CD4-positive, alpha-beta T cell treated with Interleukin-12 subunit alpha and Interleukin-12 subunit beta, for 1 hour (primary cell): ENCODE measurements around the gene MYO5B.

Source experiments
- DNase-seq: peaks from one replicate; pipeline ENCODE4 v3.0.0-alpha.2; 2020

MYO5B gene

DNA sequence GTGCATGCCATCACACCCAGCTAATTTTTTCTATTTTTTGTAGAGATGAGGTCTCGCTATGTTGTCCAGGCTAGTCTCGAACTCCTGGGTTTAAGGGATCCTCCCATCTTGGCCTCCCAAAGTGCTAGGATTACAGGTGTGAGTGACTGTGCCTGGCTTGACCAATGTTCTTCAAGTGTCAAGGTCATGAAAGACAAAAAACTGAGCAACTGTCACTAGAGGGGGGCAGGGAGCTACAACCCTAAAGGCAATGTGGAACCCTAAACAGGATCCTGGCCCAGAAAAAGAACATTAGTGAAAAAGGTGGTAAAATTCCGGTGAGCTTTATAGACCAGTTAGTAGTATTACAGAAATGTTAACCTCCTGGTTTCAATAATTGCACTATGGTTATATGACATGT lies 7.3 kb downstream of the MYO5B start:
- no peak for DNase-seq

DNA sequence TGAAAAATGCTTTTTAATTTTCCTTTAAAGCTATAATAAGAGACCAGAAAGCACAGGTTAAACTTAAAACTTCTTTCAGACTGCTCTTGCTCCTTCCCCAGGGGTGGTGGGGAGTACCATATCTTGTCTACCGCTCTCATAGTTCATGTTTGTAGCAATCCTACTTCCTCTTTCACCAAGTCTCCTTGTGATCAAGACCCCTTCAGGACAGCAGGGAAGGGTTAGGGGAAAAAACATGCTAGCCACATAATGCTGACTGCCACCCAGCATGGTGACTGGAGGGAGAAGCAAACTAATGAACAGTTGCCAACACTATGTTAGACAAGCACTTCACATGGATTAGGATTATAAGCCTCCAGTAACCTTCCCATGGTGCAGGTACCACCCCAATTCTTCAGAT lies 8.6 kb downstream of the MYO5B start:
- DNase-seq: no peak

DNA sequence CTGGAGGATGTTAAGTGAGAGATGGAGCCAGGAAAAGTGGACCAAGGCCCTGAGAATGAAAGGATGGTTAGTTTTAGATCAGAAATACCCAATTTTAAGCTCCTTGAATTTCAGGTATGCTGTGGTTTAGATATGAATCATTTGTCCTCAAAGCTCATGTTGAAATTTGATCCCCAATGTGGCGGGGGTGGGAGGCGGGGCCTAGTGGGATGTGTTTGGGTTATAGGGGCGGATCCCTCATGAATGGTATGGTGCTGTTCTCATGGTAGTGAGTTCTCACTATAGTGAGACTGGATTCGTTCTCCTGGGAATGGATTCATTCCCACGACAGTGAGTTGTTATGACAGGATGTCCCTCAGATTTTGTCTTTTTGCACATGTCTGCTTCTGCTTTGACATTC lies 11.4 kb downstream of the MYO5B start:
- no peak for DNase-seq

DNA sequence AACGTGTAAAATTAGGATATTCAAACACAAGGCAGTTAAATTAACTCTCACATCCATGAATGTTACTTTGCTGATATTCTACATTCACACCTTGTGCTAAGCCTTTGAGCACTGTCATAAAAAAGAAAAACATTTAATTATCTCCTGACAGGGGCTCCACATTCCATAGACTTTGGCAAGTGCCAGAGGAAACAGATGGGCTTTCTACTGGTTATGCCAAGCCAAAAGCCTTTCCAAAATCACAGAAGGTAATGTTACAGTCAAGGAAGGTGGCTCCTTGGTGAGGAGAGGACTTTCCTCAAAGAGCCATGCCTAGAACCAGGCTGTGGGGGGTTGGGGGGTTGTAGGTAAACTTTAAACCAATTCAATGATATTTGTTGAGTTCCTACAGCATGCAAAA lies 12.4 kb downstream of the MYO5B start:
- DNase-seq: no peak

DNA sequence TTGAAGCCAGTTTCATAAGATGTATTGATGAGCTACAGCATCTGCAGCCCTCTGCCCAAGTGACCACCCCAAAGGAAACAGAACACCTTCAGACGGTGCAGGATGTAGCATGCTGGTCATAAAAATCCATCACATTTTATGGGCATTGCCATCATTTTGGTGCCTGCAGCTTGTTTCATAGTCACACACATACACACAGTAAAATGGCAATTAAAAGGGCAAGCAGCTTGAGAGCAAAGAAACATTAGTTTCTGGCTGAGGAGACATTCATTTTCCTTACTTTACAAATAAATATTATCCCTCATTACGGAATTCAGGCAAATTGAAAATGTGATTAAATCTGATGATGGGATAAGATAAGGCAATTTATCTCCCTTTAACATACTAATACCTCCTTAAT lies 13.4 kb downstream of the MYO5B start:
- no peak for DNase-seq

DNA sequence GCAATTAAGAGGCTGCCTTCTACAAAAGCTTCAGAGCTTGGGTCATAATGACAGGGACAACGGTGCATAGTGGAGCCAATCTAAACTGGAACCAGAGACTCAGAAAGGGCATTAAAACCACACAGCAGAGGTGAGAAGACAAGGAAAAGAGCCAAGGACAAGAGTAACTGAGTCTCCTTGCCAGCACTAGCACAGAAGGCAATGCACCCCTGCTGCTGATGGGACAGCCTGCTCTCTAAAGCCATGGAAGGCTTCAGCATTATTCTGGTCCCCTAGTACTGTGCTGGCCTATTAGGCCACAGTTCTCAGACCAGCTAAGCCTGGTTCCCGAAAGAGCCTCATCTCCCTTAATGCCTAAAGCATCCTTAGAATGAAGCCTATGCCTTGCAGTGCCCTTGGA lies 15.5 kb downstream of the MYO5B start:
- no peak for DNase-seq

DNA sequence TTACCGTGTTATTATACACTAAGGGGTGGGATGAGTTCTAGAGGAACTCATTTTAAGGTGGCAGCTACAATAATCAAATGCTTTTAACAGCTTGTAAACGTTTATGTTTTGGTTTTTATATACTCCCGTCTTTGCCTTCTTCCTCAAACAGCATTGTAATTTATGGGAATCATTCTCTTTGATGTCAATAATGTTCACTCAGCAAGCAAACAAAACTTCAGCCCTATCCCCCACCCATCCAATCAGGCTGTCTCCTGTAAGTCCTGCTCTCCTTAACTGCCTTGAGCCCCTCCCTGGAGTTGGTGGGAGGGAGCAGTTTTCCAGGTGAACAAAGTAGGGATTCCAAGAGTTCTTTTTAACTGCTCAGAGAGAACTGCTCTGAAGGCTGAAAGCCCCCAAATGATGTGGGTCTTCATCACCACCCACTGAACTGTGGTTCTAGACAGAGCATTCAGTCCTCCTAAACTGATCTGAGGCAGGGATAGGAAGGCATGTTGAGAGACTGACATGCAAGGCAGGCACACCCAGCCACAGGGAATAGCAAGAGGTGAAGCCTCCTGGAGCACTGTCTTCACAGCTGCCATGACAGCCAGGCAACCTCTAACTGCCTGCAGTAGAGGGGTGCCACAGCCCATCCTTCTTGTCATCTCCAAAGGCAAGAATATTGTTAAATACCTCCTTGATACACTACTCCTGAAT lies 17.5 kb downstream of the MYO5B start:
- no peak for DNase-seq

DNA sequence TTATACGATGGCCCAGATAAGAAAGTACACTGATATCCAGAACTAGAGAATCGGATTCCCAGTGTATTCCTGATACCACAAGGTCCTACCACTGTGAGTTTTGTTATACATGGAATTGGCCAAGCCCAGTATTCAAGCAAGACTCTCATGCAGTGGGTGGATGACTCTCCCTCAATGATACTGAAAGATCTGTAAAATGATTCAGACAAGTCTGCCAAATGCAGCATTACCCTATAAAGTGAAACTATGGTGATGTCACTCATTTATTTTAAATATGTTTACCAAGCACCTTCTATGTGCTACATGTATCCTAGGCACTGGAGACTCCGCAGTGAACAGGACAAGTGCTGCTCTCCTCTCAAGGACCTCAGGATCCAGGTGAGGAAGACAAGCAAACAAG lies 22.6 kb downstream of the MYO5B start:
- no peak for DNase-seq

DNA sequence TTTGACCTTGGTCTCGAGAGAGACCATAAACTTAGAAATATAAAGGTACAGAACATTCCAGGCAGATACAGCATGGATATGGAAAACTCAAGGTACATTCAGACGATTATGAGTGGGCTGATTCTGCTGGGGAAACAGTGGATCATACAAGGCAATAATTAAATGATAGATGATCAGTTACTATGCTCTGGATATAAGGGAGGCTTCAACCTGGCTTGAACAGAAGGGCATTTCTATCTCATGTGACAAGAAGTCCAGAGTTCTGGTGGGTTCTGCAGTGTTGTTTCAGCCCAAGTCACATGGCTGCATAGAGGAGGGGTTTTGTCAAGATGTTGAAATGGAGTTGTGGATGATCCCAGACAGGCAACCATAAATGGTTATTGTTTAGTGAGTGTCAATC lies 23.5 kb downstream of the MYO5B start:
- no peak for DNase-seq

DNA sequence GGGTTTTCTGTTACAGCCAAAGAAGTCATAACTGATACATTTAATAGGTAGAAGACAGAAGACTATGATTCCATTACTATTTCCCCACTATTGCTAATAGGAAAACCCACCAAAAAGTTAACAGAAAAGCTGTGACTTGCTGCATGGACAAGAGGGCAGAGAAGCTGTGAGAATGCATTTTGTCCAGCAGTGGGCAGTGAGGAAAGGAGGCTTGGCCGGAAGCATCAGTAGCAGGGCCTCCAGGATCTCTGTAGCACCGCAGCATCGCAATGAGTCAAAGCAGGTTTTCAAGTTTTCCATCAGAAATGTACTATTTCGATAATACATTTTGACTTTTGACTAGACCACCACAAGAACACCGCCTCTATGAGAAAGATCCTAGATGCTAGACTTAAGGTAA lies 24.9 kb downstream of the MYO5B start:
- DNase-seq: no peak

DNA sequence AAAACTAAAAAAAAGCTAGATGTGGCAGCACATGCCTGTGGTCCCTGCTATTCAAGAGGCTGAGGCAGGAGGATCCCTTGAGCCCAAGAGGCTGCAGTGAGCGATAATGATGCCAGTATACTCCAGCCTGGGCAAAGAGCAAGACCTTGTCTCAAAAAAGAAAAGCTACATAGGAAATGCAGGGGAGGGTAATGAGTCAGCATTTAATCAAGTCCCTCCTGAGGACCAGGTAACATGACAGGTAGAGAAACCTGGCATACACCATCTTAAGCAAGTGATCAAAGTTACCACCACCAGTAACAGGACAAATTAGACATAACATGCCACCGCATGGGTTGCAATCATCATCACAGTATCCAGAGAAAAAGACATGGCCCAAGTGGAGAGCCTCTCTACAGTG lies 25.8 kb downstream of the MYO5B start:
- DNase-seq: no peak

DNA sequence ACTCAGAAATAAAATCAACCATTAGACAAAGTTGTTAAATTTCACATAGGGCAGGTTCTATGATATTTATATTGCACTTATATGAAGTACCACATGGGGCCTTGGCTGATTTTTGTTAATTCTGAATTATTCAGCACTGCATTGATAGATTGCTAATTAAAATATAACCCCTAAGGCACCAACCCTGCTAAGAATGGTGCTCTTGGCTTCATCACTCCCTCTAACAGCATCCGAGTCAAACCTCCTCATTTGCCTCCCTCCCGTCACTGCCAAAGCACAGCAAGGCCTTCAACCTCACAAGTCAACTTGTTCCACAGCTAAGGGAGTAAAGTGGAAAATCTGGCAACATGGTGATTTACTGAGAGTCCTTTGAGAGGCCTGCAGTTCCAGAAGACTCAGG lies 27.0 kb downstream of the MYO5B start:
- no peak for DNase-seq

DNA sequence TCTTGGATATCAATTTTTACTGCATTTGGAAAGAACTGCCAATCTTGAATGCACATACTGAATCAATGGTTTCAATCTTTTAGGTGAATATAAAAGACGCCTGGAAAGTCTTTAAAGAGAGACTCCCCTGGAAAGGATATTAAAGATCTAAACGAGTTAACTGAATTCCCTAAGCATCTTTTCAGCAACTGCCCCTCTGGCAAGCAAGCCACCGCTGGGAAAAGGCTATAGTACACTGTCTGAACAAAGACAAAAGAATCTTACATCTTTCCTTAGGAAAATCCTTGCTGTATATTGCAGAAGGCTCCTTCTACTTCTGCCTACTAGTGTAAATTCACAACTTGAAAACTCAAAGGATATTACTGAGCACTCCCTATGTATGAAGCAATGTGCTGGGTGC lies 28.0 kb downstream of the MYO5B start:
- no peak for DNase-seq

DNA sequence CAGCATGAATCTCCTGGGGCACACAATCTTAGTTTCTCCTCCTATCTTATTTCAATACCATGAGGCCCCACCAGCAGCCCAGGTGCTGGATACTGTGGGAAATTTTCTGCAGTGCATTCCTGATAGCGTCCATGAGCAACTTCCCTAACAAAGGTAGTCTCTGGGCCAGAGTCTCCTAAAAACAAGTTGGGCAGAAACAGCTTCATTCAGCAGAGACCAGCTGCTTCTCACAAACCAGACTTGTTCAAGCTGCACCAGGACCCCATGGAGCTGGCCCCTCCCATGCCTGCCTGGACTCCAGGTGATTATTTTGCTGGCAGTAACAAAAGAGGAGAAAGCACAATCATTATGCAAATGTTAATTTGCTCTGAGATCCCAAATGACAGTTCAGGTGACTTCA lies 31.4 kb downstream of the MYO5B start:
- DNase-seq: no peak

DNA sequence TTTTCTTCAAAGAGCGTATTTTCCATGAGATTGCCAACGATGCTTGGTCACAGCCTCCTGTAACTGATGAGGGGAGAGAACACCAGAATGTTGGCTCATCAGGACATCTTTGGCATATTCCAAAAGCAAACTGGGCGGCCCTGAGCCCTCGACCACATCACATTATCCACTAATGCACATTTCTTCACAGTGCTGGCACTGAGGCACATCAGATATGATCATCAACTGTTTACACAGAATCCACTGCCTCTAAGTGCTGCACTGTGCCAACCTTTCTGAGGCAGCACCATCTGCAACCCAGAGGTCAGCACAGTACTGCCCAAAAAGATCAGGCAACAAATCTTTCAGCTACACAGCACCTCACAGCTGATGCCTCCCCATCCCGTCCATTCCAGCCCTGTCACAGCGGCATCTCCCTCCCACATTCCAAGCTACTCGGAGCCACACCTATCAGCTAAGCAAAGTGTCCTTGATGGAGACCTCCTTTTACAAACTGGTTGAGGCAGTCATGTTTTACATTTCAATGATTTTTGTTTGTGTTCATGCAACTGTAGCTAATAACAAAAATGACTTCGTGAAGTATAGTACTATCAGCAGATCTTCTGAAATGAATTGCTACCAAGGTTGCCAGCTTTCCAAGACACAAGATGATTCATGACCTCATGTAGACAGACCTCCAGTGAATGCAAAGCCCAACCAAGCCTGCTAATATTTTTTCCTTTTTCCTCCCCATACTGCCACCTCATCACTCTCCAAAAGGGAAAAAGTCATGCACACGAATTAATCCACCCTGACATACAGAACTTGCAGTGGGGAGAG lies 32.3 kb downstream of the MYO5B start:
- no peak for DNase-seq

DNA sequence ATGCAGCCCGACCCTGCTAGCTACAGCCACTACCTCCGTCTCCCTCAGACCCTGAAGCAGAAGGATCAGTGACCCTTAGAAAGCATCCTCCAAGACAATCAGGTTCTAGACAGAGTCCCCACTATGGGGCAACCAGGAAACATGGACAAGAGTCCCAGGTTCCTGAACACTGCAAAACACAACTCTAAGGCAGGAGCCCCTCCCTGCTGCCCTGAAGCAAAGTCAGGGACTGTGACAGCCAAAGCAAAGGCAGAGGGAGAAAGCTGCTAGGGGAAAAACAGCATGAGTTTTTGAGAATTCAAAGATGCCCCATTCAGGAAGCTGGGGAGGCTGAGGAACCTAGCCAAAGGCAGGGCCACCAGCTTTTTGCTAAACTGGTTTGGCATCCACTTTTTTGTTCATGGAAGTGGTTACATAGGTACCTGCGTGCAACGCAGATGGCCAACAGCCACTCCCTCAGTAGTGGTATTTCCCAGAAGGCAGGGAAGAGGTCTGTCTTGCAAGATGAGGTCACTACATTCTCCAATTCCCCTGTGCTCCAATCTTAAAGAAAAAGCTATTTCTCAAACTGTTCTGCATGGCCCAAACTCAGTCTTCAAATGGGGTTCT lies 33.2 kb downstream of the MYO5B start:
- DNase-seq: no peak

DNA sequence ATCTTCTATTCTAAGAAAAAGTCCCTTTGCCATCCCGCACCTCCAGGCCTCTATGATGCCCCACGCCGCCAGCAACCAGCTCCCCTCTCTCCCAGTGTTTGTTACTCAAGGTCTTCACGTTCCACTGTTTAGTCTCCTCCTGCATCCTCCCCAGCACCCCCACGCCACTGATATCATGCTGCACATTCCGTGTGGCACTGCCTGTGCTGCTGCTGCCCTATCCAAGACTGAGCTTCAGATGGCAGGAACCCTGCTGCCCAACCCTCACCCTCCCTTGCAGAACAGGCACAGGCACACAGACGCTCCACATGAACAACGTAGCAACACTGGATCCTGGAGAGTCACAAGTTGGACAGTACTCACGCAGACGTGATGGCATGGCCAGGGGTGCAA lies 35.3 kb downstream of the MYO5B start:
- DNase-seq: no peak

DNA sequence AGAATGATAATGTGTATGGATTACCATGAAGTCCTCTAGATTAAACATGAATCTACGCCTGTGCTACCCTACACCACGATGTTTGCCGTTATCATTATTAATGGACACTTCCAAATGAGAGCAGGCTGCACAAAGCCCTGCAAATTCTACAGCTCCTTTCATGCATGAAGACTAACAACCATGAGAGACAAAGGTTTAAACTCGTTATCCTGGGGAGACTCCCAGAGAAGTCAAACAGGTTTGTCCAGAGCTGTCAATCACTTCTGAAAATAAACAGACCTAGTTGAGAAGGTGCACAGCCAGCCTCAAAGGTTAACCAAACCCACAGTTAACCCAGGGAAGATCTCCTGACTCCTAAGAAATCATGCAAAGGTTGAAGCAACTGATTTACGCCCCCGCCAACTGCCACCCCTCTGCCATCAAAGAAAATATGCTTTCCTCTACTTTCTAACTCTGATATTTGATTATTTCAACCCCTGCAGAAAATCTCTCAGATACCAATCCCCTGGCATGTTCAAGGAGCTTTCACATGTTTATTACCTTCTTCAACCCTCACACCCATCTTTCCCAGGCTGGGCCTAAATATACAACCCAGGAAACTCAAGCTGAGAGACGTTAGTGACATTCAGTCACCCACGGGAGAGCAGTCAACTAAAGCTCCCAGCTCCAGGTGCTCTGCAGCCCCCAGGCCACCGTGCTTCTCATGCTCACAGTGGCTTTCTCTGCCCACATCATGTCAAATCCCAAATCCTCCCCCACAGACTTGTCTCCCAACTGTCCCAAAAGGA lies 35.9 kb downstream of the MYO5B start:
- DNase-seq: no peak

DNA sequence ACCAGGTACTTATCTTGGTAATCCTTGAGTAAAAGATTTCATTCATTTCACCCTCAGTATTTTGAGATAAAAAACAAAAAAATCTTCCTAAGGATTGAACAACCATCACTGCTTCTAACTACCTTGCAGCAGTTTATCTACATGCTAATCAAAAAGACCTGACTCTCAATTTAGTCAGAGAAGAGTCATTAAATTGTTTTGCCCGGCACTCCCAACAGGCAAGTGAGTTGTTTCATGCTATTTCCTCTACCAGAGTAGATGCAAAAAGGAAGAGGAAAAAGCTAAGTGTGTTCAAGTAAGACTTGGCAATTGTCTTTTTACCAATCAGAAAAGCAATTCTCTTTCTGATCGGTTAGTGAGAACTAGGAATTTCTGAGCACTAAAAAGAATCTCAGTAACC lies 39.5 kb downstream of the MYO5B start:
- DNase-seq: no peak

DNA sequence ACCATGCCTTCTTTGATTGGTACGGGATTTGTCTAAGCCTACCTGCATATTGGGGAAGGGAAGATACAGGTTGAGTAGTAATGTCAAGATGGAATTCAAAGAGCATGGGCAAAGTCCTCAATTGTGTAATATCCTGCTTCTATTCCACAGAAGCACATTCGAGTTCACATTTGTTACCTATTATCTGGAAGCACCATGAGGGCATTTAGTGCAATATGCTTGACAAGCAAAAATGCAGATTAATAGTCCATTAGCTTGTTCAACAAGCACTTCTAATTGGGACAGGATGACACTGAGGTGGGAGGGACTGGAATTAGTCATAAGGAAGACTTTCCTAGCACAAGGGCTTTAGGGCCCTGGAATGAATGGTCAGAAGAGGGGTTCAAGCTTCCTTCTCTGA lies 40.5 kb downstream of the MYO5B start:
- DNase-seq: no peak

DNA sequence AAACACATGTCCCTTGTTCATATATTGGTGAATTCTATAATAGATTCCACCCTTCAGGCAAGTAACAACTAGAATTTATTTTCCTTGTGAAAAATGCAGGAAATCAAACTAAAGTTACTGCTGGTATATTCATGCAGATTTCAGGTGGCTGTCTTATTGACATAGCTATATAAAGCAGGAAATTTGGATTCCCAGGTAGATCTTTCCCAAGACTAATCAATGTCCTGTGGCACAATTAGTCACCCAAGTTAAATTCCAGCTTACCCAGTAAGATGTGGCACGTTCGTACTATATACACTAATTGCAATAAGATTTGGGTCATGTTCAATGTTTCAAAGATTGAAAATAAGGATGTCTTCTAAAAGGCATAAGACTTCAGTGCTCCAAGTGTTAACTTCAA lies 42.0 kb downstream of the MYO5B start:
- DNase-seq: no peak

DNA sequence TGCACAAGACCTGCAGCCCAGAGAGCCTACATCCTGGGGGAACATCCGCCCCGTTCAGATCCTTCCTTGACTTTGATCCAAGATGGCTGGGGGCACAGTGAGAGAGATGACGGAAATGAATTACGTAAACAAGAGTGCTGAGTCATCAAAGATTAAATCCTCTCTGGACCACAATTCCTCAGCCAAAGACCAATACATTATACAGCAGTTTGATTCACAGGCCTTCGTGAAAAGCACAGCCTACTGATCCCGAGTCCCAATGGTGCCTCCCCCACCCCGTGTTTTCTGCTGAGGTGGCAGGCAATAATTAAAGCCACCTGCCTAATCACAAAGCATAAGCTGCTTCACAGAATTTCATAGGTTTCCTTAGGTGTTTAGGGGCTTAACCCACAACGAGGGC lies 43.0 kb downstream of the MYO5B start:
- DNase-seq: no peak

DNA sequence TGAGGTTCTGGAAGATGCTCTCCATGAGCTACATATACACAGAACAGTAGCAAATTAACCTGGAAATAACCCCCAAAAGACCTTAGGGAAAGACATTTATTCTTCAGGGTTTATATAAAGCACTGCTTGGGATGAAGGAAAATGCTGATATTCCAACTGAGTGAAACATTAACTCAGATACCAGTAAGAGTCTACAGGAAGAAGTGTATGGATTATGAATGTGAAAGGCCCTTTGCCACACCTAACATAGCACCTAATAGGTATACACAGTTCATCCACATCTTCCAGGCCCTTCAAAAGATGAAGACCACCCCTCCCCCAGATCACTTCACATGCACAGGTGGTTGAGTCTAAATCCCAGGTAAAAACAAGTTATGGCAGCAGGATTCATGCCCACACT lies 50.4 kb downstream of the MYO5B start:
- DNase-seq: no peak

DNA sequence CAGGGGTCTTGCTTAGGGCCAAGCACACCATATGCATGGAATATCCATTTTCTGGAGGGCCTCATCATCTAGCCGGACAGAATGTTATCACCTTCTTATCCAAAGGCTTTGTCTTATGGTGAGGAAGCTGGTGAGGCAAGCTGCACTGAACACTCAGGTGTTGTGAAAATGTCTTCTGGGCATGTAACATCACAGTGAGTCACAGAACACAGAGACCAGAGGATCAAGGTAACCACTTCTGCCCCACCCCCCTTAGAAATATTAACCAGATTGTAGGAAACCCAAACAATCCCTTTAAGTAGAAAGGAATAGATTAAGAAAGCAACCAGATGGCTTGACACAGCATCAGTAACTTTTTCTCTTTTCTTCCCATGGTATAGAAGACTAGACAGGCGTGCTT lies 51.1 kb downstream of the MYO5B start:
- no peak for DNase-seq
